ENCODE data around the gene KCNC3. TPM values are rescaled to one million over a fixed set of nuclear protein-coding genes. Genes with fewer than 3 reads are reported as not detected.

KCNC3 gene
- total and polyA plus RNA-seq, 2 of the 4 experiments (the other 2 are of a cell fraction): 0.07 TPM; not detected in 1

DNA sequence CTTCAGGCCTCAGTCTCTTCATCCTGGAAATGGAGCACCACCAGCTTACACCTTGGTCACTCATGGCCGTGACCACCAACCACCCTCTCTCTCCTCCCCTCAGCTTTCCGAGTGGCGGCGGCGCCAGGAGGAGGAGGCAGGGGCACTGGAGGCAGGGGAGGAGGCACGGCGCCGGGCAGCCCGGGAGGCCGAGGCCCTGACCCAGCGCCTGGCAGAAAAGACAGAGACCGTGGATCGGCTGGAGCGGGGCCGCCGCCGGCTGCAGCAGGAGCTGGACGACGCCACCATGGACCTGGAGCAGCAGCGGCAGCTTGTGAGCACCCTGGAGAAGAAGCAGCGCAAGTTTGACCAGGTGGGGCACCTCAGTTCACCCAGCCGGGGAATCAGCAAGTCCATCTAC, 47.7 kb downstream of the KCNC3 start:
- Histone ChIP-seq H3K9me3 (ENCODE audit: control insufficient read depth, insufficient read depth, low read length) (peaks cover 8% of the 10 kb centered on the region), H4K20me1 (ENCODE audit: insufficient read depth, low read length) (no peaks in the 10 kb centered on the region), H2AK5ac (ENCODE audit: low read depth, low read length) (no peak overlapping the region), H4K91ac (ENCODE audit: insufficient read depth, low read depth, low read length) (no peak overlapping the region), H2BK120ac (ENCODE audit: low read depth, low read length) (no peak overlapping the region), H3K4me3 (ENCODE audit: insufficient read depth, low read depth, low read length) (no peak overlapping the region), H3K79me1 (ENCODE audit: low read depth in 1 of 2, low read length in 2 of 2) (no peaks in the 10 kb centered on the region), H3K9me1 (ENCODE audit: insufficient read depth, low read length) (no peaks in the 10 kb centered on the region), H3K56ac (ENCODE audit: extremely low read depth, insufficient read depth, low read length) (no peak overlapping the region), H3K36me3 (ENCODE audit: control insufficient read depth, insufficient read depth, low read length) (no peaks in the 10 kb centered on the region), H3K4ac (ENCODE audit: low read depth, low read length) (no peak overlapping the region), H3K9ac (ENCODE audit: low read depth, low read length) (no peak overlapping the region), H2BK20ac (ENCODE audit: low read depth, low read length) (no peak overlapping the region), H2BK5ac (ENCODE audit: low read depth, low read length, poor library complexity, severe bottlenecking) (no peak overlapping the region), H3K4me1 (ENCODE audit: control insufficient read depth, insufficient read depth, low read length) (no peaks in the 10 kb centered on the region), H4K8ac (ENCODE audit: low read depth in 2 of 2, low read length in 2 of 2) (no peak overlapping the region), H4K5ac (ENCODE audit: low read depth, low read length) (no peak overlapping the region), H2AFZ (replicated peaks; ENCODE audit: low read length, poor library complexity) (no peak overlapping the region), H2AK9ac (replicated peaks; ENCODE audit: low read depth, low read length, poor library complexity) (no peak overlapping the region), H3K27me3 (ENCODE audit: control insufficient read depth, insufficient read depth, low read length) (no peaks in the 10 kb centered on the region), H3K18ac (ENCODE audit: low read depth, low read length) (no peak overlapping the region), H3K4me2 (ENCODE audit: low read depth, low read length) (no peak overlapping the region), H3K27ac (ENCODE audit: insufficient read depth, low read length) (no peak overlapping the region), H3K23ac (ENCODE audit: low read depth, low read length) (no peak overlapping the region), H3K14ac (replicated peaks; ENCODE audit: low read depth, low read length) (no peak overlapping the region), H2BK15ac (ENCODE audit: low read depth, low read length) (no peak overlapping the region)
- in situ Hi-C loops (cut with MboI; ENCODE audit: low sequenced_read_pairs) (no loop called here), dilution Hi-C loops (cut with HindIII; ENCODE audit: low sequenced_read_pairs, unreplicated experiment) (no loop called here), intact Hi-C loops (cut with micrococcal nuclease) (no loop called here)
- ATAC-seq (ENCODE audit: low read depth): no peak
- ChIA-PET POLR2A (ENCODE audit: unreplicated experiment) (no interaction called here), CTCF (no interaction called here)
- WGBS, 2 experiments (ENCODE audit: extremely low coverage in 2 of 2, insufficient read length in 1 of 2): 85% methylated on average over 13 of the region's 22 CpGs; no CpG with 5 or more reads in 1 of the 2 experiments
- DNase-seq: no peak
- BruUV-seq (replicated peaks): no TSS peak
- TF ChIP-seq CHD1 (IDR thresholded peaks at IDR 0.05; ENCODE audit: low read depth, low read length): no peak
- no peak for TF ChIP-seq MAZ (IDR thresholded peaks at IDR 0.05; ENCODE audit: borderline replicate concordance, low read depth, low read length)
- no peak for TF ChIP-seq MXI1 (IDR thresholded peaks at IDR 0.05; ENCODE audit: borderline replicate concordance, low read depth, low read length)
- TF ChIP-seq, protein P1, sequence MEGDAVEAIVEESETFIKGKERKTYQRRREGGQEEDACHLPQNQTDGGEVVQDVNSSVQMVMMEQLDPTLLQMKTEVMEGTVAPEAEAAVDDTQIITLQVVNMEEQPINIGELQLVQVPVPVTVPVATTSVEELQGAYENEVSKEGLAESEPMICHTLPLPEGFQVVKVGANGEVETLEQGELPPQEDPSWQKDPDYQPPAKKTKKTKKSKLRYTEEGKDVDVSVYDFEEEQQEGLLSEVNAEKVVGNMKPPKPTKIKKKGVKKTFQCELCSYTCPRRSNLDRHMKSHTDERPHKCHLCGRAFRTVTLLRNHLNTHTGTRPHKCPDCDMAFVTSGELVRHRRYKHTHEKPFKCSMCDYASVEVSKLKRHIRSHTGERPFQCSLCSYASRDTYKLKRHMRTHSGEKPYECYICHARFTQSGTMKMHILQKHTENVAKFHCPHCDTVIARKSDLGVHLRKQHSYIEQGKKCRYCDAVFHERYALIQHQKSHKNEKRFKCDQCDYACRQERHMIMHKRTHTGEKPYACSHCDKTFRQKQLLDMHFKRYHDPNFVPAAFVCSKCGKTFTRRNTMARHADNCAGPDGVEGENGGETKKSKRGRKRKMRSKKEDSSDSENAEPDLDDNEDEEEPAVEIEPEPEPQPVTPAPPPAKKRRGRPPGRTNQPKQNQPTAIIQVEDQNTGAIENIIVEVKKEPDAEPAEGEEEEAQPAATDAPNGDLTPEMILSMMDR (conservative IDR thresholded peaks at IDR 0.05; ENCODE audit: low read depth, low read length): no peak
- TF ChIP-seq, protein P2, sequence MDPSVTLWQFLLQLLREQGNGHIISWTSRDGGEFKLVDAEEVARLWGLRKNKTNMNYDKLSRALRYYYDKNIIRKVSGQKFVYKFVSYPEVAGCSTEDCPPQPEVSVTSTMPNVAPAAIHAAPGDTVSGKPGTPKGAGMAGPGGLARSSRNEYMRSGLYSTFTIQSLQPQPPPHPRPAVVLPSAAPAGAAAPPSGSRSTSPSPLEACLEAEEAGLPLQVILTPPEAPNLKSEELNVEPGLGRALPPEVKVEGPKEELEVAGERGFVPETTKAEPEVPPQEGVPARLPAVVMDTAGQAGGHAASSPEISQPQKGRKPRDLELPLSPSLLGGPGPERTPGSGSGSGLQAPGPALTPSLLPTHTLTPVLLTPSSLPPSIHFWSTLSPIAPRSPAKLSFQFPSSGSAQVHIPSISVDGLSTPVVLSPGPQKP (IDR thresholded peaks at IDR 0.05; ENCODE audit: borderline replicate concordance, low read depth, low read length): no peak
- TF ChIP-seq SMC3 (IDR thresholded peaks at IDR 0.05; ENCODE audit: low read depth, low read length): no peak
- no peak for TF ChIP-seq RAD21 (IDR thresholded peaks at IDR 0.05; ENCODE audit: low read length)
- no peak for TF ChIP-seq NFE2L2 (IDR thresholded peaks at IDR 0.05; ENCODE audit: low read depth, low read length)
- TF ChIP-seq RCOR1 (IDR thresholded peaks at IDR 0.05; ENCODE audit: insufficient replicate concordance, low read length): no peak
- no peak for TF ChIP-seq FOS (IDR thresholded peaks at IDR 0.05; ENCODE audit: low read depth, low read length)
- no peak for TF ChIP-seq CEBPB (IDR thresholded peaks at IDR 0.05; ENCODE audit: low read depth, low read length)
- no peak for TF ChIP-seq MAFK (IDR thresholded peaks at IDR 0.05; ENCODE audit: low read depth, low read length)
- no peak for TF ChIP-seq BHLHE40 (IDR thresholded peaks at IDR 0.05; ENCODE audit: low read depth, low read length)
- TF ChIP-seq RFX5 (IDR thresholded peaks at IDR 0.05; ENCODE audit: low read depth, low read length): no peak
- no peak for TF ChIP-seq POLR2A (IDR thresholded peaks at IDR 0.05; ENCODE audit: low read depth, low read length)
- TF ChIP-seq, protein P3, sequence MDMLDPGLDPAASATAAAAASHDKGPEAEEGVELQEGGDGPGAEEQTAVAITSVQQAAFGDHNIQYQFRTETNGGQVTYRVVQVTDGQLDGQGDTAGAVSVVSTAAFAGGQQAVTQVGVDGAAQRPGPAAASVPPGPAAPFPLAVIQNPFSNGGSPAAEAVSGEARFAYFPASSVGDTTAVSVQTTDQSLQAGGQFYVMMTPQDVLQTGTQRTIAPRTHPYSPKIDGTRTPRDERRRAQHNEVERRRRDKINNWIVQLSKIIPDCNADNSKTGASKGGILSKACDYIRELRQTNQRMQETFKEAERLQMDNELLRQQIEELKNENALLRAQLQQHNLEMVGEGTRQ (IDR thresholded peaks at IDR 0.05; ENCODE audit: low read depth, low read length): no peak

All from IMR-90 (cell line).